ENCODE results near the gene INSIG1.

Gene INSIG1

DNA sequence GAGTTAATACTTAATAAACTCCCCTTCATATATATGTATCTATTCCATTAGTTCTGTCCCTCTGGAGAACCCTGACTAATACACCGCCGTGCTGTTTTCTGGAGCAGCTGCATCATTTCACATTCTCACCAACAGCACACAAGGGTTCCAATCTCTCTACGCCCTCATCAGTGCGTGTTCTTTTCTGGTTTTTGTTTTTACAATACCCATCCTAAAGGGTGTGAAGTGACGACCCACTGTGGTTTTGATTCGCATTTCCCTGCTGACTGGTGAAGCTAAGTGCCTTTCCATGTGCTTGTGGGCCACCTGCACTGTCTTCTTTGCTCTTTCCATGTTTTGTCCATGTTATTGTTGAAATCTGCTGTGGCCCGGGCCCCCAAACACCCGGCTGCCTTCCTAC is 11.0 kb upstream of the INSIG1 start:
- DNase-seq = no peak

DNA sequence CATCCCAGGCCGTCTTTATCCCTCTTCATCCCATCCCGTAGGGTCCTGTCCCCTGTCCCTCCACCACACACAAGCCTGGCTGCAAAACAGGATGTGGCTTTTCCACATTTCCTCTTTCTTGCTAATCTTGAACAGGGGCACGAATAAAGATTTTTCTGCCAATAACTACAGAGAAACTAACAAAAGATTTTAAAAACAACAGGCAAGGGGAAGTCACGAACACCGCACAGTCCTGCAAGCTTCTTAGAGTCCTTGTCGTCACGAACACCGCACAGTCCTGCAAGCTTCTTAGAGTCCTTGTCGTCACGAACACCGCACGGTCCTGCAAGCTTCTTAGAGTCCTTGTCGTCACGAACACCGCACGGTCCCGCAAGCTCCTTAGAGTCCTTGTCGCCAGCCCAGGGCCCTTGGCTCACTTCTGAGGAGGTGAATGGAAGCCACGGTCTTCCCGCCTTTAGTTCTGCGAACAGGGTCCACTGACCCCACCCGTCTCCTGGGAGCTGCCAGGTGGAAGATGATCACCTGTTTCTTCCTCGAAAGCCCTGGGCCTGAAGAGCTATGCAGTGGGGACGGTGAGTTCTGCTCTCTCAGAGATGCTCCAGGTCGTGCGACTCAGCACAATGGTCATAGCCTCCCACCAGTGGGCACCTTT is 10.3 kb upstream of the INSIG1 start:
- DNase-seq = no peak

DNA sequence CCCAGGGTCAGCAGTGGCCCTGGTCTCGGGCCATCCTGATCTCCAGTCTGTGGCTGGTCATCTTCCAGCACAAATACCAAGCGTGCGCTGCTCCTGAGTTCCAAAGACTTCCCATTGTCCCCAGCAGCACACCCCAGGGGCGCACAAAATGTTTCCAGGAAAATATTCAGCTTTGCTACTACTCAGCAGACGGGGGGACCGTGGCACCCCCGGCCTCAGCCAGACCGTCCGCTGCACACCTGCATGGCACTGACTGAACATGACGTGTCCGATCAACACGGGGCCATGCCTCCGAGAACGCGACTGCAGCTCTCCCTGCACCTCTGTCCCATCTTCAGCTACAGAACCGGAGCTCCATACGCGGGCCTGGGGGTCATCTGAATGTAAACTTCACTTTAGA is 9.6 kb upstream of the INSIG1 start:
- DNase-seq = no peak

DNA sequence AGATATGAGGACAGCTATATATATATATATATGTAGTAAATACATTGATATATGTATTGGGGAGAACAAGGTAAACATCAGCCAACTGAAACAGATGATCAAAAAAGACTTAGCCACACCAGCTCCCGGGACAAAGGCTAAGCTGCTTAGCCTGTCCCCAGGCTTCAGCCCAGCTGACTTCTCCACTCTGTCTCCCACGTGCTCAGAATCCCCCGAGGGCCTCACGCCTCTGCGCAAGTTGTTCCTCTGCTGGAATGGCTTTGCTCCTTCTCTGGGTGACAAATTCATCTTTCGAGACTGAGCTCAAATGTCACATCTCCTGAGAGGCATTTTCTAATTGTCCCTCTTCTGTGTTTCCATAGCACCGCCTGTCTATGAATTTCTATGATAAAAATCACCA is 8.6 kb upstream of the INSIG1 start:
- DNase-seq = no peak

DNA sequence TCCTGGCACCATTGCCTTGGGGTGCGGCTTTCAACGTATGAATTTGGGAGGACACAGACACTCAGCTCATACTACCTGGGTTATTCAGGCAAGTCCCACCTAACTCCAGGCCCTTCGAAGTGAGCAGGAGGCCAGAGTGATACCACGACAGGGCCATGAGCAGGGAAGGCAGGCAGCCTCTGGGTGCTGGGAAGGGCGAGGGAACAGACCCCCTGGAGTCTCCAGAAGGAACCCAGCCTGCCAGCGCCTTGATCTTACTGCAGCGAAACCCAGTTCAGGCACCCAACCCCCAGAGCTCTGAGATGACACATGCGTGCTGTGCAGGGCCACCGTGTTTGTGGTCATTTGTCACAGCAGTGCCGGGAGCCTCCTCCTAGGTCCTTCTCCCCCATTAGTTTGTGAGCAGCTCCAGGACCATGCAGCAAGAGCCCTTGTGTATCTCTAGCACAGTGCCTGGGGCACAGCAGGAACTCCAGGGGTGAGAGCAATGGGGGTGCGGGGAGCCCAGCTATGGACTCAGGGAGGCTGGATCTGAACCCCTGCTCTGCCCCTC is 7.7 kb upstream of the INSIG1 start:
- DNase-seq = no peak

DNA sequence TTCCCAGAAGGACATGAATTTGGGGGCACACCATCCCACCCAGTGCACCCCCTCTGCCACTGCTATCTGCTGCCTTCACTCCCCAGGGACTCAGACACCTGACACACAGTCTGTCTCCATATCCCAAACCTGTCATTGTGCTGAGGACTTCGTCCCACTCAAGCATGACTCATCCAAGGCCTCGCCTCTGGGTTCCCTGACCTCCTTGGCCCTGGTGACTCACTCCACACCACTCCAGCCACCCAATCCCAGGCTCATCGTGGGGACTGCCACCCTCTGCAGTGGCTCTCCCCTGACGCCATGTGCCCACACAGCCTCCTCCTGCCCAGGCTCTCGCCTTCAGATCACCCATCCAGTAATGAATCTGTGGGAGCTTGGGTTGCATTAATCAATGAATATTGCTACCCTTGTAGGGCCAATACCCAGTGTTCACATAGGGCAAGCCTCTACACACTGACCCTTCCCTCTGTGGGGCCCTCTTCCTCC is 6.6 kb upstream of the INSIG1 start:
- no peak for DNase-seq

DNA sequence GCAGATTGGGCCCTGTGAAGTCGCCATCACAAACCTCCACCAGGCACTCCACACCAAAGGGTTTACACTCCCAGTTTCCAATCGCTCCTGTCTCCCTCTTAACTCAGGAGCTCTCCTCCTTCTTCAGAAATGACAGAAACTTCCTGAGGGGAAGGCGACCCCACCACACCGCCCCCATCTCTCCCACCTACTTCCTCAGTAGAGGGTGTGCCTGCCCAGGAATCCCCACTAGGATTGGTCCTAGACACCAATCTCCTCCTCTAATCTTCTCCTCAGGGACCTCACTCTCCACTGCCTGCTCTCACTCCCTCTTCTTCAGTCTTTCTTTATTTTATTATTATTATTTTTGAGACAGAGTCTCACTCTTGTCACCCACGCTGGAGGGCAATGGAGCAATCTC is 5.9 kb upstream of the INSIG1 start:
- no peak for DNase-seq

DNA sequence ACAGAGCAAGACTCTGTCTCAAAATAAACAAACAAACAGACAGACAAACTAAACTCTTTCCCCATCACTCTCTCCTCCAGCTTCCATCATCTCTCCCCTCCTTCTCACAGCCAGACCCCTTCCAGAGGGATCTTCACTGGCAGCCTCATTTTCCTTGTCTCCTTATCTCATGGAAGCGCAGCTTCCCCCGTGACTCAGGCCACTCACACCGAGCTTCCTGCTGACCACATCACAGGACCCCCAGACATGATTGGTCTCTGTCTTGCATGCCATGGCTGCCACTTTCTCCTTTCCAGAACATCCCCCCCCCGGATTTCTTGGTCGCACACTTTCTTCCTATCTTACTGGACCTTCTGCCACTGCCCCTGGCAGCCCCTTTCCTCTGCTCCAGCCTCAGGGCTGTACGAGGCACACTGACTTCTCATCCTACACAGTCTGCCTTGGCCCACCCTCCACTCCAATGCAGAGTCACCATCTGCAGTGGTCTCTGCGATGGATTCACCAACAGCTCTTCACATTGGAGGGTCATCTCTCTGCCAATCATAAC is 4.9 kb upstream of the INSIG1 start:
- no peak for DNase-seq

DNA sequence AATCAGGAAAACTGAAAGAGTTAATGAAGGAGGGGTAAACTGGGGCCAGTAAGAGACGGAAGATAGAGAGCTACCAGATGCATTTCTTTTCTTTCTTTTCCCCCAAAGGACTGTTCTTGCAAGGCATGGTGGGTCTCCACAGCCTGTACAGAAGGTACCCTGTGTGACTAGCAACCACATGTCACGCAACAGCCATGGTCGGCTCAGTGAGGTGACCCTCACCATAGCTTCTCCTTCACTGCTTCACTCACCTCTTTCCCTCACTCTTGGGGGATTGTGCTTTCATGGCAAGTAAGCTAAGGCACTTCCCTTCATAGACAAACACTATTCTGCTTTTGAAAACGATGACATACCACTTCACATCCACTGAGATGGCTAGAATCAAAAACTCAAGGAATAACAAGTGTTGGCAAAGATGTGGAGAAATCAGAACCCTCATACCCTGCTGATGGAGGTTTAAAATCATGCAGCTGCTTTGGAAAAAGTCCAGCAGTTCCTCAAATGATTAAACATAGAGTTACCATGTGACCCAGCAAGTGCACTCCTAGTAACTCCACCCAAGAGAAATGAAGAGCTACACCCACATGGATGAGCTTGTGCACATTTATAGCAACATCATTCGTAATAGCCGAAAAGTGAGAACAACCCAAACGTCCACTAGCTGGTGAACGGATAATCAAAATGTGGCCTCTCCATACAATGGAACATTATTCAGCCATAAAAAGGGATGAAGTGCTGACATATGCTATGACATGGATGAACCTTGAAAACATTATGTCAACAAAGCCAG is 3.8 kb upstream of the INSIG1 start:
- no peak for DNase-seq

DNA sequence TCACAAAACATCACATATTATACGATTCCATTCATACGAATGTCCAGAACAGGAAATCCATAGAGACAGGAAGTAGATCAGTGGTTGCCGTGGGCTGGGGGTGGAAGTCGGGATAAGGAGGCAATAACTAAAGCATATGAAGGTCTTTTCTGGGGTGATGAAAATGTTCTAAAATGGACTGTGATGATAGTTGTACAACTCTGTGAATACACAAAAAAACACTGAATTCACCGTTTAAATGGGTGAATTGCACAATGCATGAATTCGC is 3.2 kb upstream of the INSIG1 start:
- no peak for DNase-seq

DNA sequence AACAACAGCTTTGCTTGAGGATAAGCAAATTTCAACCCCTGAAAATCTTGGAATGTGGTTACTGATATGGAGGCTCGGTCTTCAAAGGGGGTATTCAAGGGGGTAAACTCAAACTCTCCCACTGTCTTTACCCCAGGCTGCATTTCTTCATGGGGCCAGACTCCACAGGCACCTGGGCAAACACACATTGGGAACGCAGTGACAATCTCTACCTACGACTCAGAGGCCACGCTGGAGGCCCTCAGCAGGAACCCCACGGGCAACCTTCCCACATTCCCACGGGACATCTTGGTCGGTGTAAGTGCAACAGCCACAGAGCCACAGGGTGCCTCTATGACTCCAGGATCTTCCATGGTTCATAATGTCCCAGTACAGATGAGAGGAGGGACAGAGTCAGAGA is 2.2 kb upstream of the INSIG1 start:
- no peak for DNase-seq

DNA sequence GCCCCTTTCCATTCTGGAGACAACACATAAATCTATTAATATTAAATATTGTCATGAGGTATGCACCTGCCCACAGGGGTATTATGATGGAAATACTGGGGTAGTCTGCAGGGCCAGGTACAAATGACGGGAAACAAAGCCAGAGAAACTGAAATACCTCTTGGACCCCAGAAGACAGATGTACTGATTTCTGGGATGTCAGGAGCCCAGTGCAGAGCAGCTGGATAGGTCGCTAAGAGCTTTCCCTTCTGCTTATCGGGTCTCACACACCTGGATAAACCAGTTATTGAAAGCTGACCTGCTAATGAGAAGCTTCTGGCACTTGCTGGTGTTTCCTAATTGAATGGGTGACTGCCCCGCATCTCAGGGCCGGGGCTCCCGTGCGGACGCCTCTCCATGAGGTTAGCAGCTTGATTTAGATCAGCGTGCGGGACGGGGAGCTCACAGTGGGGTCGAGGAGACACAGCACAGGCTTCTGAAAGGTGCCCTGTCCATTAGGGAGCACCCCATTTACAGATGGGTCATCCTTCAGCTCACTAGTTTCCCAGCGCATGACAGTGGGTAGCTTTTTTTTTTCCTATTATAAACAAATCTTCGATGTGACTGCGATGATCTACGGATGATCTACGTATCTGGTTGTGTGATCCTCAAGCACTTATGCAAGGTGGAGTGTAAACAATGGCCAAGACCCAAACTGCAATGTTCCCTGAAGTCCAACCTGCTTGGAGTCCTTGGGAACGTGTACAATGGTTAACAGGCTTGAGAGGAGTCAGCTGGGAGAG is 1.5 kb upstream of the INSIG1 start:
- no peak for DNase-seq

DNA sequence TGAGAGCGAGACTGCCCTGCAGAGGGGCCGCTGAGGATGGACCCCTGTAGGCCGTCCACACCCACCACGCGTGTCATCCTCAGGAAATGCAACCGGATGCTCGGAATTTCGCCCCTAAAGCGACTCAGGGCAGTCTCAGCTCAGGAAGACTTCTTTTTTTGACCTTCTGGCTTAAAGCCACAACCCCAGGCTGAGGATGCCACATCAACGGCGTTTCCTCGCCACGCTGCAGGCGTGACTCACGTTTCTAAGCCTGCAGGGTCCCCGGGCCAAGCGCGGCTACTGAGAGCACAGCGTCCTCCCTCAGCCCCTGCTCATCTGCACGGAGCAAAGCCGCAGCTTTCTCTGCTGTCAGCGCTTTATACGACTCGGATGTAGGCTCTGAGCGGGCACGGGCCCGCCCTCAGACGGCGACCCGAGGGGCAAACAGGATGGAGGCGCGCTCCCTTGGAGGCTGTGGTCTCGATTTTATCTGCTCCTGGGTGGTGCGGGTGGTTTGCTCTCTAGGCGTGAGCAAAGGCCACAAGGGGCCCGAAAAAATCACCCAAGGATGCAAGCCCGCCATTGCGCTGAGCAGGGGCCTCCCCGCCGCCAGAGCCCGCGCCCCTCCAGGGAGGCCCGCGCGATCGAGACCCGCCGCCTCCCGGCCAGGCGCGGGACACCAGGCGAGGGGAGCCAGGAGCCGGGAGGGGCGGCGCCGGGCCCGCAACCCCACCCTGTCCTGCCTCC is 726 bp upstream of the INSIG1 start:
- peak; percentile 77 for DNase-seq

DNA sequence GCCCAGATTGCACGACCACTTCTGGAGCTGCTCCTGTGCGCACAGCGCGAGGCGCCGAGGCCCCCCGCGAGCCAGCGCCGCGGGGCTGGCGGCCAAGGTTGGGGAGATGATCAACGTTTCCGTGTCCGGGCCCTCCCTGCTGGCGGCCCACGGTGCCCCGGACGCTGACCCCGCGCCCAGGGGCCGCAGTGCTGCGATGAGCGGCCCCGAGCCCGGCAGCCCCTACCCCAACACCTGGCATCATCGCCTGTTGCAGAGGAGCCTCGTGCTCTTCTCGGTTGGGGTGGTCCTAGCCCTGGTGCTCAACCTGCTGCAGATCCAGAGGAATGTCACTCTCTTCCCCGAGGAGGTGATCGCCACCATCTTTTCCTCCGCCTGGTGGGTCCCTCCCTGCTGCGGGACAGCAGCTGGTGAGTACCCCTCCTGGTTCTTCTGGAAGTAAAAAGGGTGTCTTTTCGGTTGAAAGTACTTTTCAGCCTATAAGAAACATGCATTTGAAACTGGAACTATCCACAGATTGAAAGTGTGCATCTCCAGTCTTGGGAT is 683 bp downstream of the INSIG1 start:
- peak; percentile 16 for DNase-seq

DNA sequence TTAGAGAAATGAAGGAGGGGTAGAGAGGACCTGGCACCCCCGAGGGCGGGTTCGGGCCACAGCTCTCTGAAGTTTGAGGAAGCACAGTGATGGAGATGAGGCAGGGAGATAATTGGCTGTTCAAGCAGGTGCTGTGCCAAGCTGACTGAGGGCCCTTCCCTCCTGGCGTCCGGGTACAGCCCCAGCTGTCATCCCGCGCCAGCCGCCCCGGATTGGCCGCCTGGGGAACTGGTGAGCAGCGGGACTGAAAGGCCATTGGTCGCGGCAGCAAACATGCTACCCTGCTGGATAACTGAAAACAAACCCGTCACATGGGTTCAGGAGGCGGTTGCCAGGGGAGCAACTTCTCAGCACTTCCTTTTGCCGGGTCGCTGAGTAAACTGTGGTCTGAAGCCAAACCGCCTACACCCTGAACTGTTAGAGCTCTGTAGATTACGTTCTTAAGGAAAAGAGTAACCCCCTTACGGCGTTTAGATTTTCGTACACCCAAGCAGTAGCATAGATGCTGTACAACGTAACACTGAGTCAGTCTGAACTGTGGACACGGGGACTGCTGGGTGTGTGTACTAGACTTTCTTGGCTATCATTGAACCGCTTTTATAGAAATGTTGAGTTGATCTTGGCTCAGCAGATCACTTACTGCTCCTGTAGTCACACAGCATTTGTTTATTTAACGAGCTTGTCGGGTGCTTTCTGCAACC is 1.3 kb downstream of the INSIG1 start:
- DNase-seq = peak; percentile 90

DNA sequence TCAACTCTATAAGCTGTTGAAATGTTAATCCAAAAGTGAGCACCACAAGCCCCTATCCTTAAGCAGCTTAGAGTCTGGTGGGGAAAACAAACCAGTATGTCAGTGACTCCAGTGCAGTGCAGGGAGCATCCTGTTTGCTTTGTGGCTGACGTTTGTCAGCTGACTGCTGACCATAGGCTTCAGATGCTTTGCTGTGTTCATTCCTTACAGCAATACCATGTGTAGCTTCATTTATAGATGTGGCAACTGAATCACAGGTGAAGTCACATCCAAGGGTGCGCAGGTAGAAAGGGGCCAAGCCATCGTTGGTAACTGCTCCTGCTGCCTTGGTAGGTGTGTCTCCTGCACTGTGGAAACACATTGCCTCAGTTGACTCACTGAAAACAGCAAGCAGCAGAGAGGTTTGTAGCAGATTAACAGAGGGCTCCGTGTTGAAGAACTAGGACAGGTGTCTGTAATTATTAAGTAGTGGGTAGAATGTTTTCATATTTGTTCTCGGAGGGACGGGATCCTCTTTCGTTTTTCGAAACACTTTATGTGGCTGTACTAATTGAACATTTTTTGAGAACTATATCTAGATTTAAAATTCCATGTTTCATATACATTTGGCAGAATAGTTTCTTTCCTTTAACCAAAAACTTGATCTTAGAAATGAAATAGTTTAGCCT is 2.0 kb downstream of the INSIG1 start:
- peak; percentile 8 for DNase-seq

DNA sequence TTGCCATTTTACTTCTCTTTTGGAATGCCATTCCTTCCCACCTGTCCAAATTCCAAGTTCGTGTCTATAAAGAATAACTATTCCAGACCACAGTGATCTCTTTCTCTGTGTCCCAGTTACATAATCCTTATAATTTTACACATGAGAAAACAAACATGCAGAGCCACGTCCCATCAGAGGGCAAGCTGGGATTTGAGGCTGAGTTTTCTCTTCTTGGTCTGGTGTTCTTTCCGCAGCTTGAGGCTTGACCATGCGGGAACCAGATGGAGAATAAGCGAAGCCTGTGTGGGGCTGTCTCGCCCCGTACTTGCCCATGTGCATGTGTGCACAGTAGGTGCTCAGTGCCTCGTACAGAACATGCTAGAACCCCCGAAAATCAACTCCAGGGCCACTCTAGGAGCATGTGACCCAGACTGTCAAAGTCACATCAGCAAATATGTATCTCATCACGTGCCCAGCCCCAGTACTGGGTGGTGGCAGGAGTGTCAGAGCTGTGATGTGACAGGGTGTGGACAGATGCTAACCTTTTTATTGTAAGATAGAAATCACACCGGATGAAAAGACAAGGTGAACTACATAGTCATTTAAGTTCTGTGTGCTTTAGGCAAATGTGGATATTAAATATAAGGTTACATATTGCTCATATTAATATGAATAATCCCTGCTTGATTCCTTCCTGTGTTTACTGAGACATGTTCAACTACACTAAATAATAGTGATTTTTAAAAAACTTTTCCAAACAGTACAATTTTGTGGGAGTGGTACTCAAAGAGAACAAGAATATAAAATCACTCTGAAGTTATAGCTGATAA is 3.2 kb downstream of the INSIG1 start:
- no peak for DNase-seq

DNA sequence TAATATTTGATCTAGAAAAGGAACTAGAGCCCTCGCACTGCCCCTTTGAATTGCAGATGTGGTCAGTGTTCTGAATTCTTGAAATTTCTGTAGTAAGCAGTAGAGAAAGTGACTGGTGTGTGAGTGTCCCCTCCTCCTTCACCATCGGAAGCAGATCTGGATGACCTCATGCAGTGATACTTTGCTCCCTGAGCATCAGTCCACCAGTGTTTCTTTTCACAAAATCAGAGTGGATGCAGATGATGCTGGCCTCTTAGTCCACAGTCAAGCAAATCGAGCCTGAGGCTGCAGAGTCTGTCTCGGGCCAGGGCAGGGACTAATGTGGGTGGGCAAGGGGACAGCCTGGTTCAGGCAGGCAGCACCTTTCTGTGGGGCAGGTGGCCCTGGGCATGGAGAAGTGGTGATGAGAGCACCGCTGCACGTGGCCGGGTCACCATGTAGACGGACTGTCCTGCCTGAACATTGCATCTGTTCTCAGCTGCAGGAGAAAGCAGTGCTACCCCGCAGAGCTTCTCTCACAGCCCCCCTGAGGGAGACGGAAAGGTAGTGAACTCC is 5.4 kb downstream of the INSIG1 start:
- no peak for DNase-seq

DNA sequence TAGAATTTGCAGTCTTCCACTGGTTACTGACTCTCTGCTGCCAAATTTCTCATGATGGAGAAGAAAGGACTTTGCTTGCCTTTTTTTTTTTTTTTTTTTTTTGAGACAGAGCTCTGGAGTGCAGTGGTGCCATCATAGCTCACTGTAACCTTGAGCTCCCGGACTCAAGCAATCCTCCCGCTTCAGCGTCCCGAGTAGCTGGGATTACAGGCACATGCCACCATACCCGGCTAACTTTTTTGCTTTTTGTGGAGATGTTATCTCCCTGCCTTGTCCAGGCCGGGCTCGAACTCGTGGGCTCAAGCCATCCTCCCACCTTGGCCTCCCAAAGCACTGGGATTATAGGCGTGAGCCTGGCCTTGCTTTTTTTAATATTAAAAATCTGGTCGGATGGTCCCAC is 6.2 kb downstream of the INSIG1 start:
- DNase-seq = no peak
